Activated B cell treated with CpG ODN at 0.5 μM for 24 hours (primary cell): ENCODE data around the gene NPAS2. TPM values are rescaled to one million over a fixed set of nuclear protein-coding genes. Genes with fewer than 3 reads are reported as not detected.

ENCODE experiments used
- ATAC-seq: fragments of 200-7000 bp; cut with Tn5 transposase; one replicate; pipeline ENCODE4 v1.10.0; 2021; ENCODE audit warnings: low read depth, mild to moderate bottlenecking, moderate library complexity
- CTCF ChIA-PET: fragments of 350-600 bp; sonication (Branson Sonifier 250); formaldehyde crosslinking; loops from one replicate; lab custom pipeline; 2021; ENCODE audit warnings: antibody characterized with exemption; lab: Charles Lee
- POLR2A ChIA-PET: fragments of 350-600 bp; sonication (Branson Sonifier 250); formaldehyde crosslinking; loops from one replicate; lab custom pipeline; 2021; ENCODE audit warnings: antibody characterized with exemption; lab: Charles Lee
- DNase-seq: peaks from one replicate; pipeline ENCODE4 v3.0.0; 2022
- H3K27ac Mint-ChIP-seq: one replicate; pipeline ENCODE4 v1.8.0; 2020; ENCODE audit warnings: mixed read lengths
- H3K27me3 Mint-ChIP-seq: one replicate; pipeline ENCODE4 v1.8.0; 2021; ENCODE audit warnings: mixed read lengths
- H3K36me3 Mint-ChIP-seq: one replicate; pipeline ENCODE4 v1.8.0; 2021; ENCODE audit warnings: low read depth, mixed read lengths
- H3K4me1 Mint-ChIP-seq: one replicate; pipeline ENCODE4 v1.8.0; 2021; ENCODE audit warnings: mixed read lengths
- H3K4me3 Mint-ChIP-seq: one replicate; pipeline ENCODE4 v1.8.0; 2020; ENCODE audit warnings: mild to moderate bottlenecking, mixed read lengths
- H3K9me3 Mint-ChIP-seq: one replicate; pipeline ENCODE4 v1.8.0; 2020; ENCODE audit warnings: mixed read lengths
- intact Hi-C: fragments of 100-400 bp; cut with micrococcal nuclease; formaldehyde crosslinking; loops from one replicate; pipeline ENCODE4 v1.15.1; 2024
- total RNA-seq: library from RNA; stranded (reverse); gene quantifications from 2 replicates; pipeline ENCODE4 v1.2.3, GENCODE V29; 2022
- TF ChIP-seq, protein P1 (sequence below): fragments of 200-600 bp; IDR thresholded peaks from one replicate; pipeline ENCODE4 v1.8.0; 2022; ENCODE audit warnings: antibody characterized with exemption, mild to moderate bottlenecking

Gene NPAS2
- total RNA-seq, 1 donor from 2014 or later = not detected

DNA sequence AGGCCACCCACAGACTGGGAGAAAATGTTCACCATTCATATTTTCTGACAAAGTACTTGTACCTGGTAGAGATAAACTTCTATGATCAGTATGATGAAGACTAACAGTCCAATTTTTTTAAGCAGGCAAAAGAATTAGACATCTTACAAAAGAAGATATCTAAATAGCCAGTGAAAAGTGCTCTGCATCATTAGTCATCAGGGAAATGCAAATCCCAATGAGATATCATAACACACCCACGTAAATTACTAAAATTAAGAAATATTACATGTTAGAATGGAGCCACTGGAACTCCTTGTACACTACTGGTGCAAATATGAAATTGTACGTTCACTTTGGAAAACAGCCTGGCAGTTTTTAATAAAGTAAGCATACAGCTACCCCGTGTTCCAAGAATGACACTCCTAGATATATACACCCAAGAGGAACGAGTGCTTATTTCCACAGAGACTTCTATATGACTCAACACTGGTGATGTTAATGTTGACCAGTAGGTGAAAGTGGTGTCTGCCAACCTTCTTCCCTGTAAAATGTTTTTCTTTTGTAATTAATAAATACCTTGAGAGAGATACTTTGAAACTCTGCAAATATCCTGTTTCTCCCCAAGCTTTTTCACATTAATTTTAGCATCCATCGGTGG is 80.3 kb downstream of the NPAS2 start:
- ChIA-PET POLR2A (no interaction called here), CTCF (no interaction called here)
- ATAC-seq (no peak), DNase-seq (no peak)
- intact Hi-C loops = no loop called here
- no peak overlapping the region for H3K27ac Mint-ChIP-seq
- peaks cover 20% of the 10 kb centered on the region for H3K27me3 Mint-ChIP-seq
- H3K4me1 Mint-ChIP-seq = no peaks in the 10 kb centered on the region
- H3K36me3 Mint-ChIP-seq = no peaks in the 10 kb centered on the region
- TF ChIP-seq, protein P1, sequence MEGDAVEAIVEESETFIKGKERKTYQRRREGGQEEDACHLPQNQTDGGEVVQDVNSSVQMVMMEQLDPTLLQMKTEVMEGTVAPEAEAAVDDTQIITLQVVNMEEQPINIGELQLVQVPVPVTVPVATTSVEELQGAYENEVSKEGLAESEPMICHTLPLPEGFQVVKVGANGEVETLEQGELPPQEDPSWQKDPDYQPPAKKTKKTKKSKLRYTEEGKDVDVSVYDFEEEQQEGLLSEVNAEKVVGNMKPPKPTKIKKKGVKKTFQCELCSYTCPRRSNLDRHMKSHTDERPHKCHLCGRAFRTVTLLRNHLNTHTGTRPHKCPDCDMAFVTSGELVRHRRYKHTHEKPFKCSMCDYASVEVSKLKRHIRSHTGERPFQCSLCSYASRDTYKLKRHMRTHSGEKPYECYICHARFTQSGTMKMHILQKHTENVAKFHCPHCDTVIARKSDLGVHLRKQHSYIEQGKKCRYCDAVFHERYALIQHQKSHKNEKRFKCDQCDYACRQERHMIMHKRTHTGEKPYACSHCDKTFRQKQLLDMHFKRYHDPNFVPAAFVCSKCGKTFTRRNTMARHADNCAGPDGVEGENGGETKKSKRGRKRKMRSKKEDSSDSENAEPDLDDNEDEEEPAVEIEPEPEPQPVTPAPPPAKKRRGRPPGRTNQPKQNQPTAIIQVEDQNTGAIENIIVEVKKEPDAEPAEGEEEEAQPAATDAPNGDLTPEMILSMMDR = no peak
- no peak overlapping the region for H3K4me3 Mint-ChIP-seq
- peaks cover 4% of the 10 kb centered on the region for H3K9me3 Mint-ChIP-seq

DNA sequence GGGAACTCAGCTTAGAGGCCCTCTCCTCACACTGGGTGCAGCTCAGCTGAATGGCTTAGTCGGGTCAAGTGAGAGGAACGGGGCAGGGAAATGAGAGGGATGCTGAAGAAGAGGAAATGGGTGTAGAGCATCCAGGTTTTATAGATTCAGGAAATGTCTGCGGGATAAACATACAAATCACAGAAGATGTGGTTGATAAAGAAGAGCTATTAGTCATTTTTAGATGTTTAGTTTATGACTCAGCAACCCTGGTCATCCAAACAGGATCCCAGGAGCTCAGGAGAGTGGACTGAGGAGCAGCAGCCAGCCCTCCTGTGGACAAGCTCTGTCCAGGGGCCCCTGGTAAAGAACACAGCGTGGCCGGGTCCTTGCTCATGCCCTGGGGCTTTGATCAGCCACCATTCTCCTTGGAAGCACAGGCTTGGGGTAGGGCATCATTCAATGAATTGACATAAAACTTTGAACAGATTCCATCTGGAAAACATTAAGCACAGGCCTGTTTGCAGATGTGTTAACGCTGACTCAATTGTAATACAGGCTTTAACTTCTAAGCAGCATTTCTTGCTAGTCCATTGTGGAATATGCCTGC is 83.0 kb downstream of the NPAS2 start:
- Mint-ChIP-seq H3K27me3 (peaks cover 18% of the 10 kb centered on the region), H3K4me3 (no peak overlapping the region), H3K36me3 (no peaks in the 10 kb centered on the region), H3K9me3 (peaks cover 4% of the 10 kb centered on the region), H3K27ac (no peak overlapping the region), H3K4me1 (no peaks in the 10 kb centered on the region)
- ChIA-PET POLR2A (no interaction called here), CTCF (no interaction called here)
- ATAC-seq = no peak
- TF ChIP-seq, protein P1 = no peak
- no peak for DNase-seq
- intact Hi-C loops = no loop called here

DNA sequence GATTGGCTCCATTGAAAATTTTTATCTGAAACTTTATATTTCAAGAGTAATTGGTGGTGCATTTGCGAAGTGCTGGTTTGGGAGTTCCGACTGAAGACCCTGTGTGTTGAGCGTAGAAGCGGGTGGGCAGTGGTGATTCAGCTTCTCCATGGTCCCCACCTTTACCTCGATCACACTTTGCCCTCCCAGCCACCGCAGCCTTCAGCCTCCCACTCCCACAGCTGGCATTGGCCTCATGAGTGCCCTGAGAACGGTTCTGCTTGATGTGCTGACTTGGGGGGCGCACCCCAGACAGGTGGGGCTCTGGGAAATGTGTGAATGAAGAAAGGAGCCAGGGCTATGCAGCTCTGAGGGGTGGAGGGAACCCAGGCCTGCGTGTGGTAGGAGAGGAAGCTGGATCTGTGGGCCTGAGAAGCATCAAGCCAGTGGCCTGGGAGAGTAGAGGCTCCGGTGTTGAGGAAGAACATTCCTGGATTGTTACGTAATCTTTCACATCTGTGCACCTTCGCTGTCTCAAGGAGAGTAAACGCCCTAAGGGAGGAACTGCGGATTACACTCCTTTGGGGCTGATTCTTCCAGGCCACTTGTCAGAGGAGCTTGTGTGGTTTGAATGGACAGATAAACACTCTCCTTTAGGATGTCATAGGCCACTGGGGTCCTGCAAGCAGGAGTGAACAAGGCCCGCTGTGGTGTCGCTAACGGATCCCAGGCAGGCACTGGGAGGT is 83.8 kb downstream of the NPAS2 start:
- ATAC-seq = no peak
- POLR2A ChIA-PET = no interaction called here
- H3K36me3 Mint-ChIP-seq = no peaks in the 10 kb centered on the region
- no peak overlapping the region for H3K4me3 Mint-ChIP-seq
- H3K27me3 Mint-ChIP-seq = peaks cover 21% of the 10 kb centered on the region
- no peak for DNase-seq
- no peaks in the 10 kb centered on the region for H3K4me1 Mint-ChIP-seq
- TF ChIP-seq, protein P1 = no peak
- no peak overlapping the region for H3K27ac Mint-ChIP-seq
- intact Hi-C loops = no loop called here
- CTCF ChIA-PET = no interaction called here
- H3K9me3 Mint-ChIP-seq = peaks cover 4% of the 10 kb centered on the region

DNA sequence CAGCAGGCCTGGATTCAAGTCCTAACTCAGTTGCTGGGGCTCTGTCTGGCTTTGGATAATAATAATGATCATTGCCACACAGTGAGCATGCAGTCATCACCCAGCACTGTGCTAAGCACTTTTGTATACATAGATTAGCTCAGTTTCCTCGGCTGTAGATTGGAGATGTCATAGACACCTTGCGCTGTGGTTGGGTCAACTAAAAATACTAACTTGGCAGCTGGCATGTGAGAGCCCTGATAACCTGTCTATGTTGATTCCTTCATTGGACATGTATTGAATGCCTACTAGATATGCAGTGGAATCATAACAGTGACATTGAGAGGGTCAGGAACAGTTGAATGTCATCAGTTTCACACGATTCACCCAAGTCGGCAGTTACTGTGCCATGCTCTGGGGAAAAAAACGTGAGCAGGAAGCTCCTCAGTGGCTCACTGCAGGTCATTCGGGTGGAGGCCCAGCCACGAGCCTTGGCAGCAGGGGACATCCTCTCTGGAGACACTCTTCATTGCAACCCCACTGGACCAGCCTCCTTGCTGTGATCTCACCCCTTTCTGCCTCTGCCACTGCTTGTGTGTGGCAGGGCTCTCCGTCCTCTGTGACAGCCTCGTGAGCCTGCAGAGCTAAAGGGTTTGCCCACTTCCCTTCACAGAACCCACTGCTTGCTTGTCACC is 85.3 kb downstream of the NPAS2 start:
- H3K4me3 Mint-ChIP-seq = no peak overlapping the region
- H3K27me3 Mint-ChIP-seq = peaks cover 24% of the 10 kb centered on the region
- peaks cover 4% of the 10 kb centered on the region for H3K9me3 Mint-ChIP-seq
- TF ChIP-seq, protein P1 = no peak
- CTCF ChIA-PET = no interaction called here
- no peaks in the 10 kb centered on the region for H3K36me3 Mint-ChIP-seq
- no peaks in the 10 kb centered on the region for H3K4me1 Mint-ChIP-seq
- H3K27ac Mint-ChIP-seq = no peak overlapping the region
- intact Hi-C loops = no loop called here
- no peak for DNase-seq
- POLR2A ChIA-PET = no interaction called here
- ATAC-seq = no peak

DNA sequence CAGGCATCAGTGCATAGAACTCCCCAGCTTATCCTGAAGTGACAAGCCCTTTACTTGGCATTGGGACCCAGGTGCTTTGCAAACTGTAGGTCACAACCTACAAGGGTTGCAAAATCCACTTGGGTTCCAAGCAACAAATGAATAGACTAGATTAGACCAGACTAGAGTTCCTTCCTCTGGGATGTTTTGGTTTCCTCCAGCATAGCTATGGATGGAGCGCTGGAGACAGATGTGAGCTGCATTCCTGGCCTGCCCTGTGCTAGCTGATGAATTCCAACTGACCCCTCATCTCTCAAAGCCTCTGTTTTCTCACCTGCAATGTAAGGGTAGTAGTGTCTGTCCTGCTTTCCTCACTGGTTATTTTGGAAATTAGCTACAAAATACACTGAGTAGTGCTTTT is 86.2 kb downstream of the NPAS2 start:
- intact Hi-C loops = no loop called here
- TF ChIP-seq, protein P1 = no peak
- ChIA-PET POLR2A (no interaction called here), CTCF (no interaction called here)
- Mint-ChIP-seq H3K9me3 (no peaks in the 10 kb centered on the region), H3K27ac (no peak overlapping the region), H3K4me3 (no peak overlapping the region), H3K4me1 (no peaks in the 10 kb centered on the region), H3K27me3 (peaks cover 23% of the 10 kb centered on the region), H3K36me3 (no peaks in the 10 kb centered on the region)
- ATAC-seq (no peak), DNase-seq (no peak)
